HepG2 (cell line): ENCODE data around the gene ECHDC1.

Experiments used
- MAZ ChIP-seq, 2 experiments: sonication (generic) in 1 of 2; formaldehyde crosslinking in 1 of 2; IDR thresholded peaks; 2 replicates each; pipeline versions ENCODE4 v1.5.0 to v1.6.1; 2012 to 2020; ENCODE audit warnings: low read depth in 2 of 2, mild to moderate bottlenecking in 2 of 2, borderline replicate concordance in 1 of 2, improper control_type of control experiment in 1 of 2, low read length in 1 of 2, missing genetic modification reagents in 1 of 2, moderate library complexity in 1 of 2
- NFRKB ChIP-seq: fragments of 450-650 bp; IDR thresholded peaks from 2 replicates; pipeline ENCODE4 v1.6.1; 2017
- PHF5A ChIP-seq: IDR thresholded peaks from one replicate; pipeline ENCODE4 v1.6.1; 2018; ENCODE audit warnings: low read depth, missing genetic modification reagents; ENCODE audit not compliant: unreplicated experiment
- REST ChIP-seq, 2 experiments: IDR thresholded peaks; 2 replicates each; pipeline ENCODE4 v1.6.1; 2011 to 2012; ENCODE audit warnings: low read length in 2 of 2, borderline replicate concordance in 1 of 2, low read depth in 1 of 2, mild to moderate bottlenecking in 1 of 2, moderate library complexity in 1 of 2
- SP1 ChIP-seq, 2 experiments: fragments of 450-650 bp in 1 of 2; sonication (generic) in 1 of 2; formaldehyde crosslinking in 1 of 2; IDR thresholded peaks; 2 replicates each; pipeline versions ENCODE4 v1.4.0 to v1.6.1; 2016 to 2020; ENCODE audit warnings: missing genetic modification reagents in 1 of 2
- ZBTB3 ChIP-seq: sonication (generic); formaldehyde crosslinking; IDR thresholded peaks from 2 replicates; pipeline ENCODE4 v1.4.0; 2020; ENCODE audit warnings: low read depth, mild to moderate bottlenecking, moderate library complexity, missing genetic modification reagents, borderline replicate concordance

- no peak for TF ChIP-seq REST (IDR thresholded peaks at IDR 0.05; ENCODE audit: borderline replicate concordance in 1 of 2, low read depth in 1 of 2, low read length in 2 of 2)
- no peak for TF ChIP-seq SP1 (IDR thresholded peaks at IDR 0.05)
- no peak for TF ChIP-seq SP1 (CRISPR knock-in tag; IDR thresholded peaks at IDR 0.05)
- TF ChIP-seq NFRKB = no peak
- TF ChIP-seq ZBTB3 = no peak
- no peak for TF ChIP-seq PHF5A (CRISPR knock-in tag)
- TF ChIP-seq MAZ (IDR thresholded peaks at IDR 0.05; ENCODE audit: borderline replicate concordance, low read depth, low read length) = no peak
- TF ChIP-seq MAZ (CRISPR knock-in tag; IDR thresholded peaks at IDR 0.05; ENCODE audit: low read depth) = no peak
These were observed 46.3 kb upstream of the ECHDC1 start for GRCh38 chr6:127389706-127390105.
